ENCODE data around the gene OXSR1.

Gene OXSR1

DNA sequence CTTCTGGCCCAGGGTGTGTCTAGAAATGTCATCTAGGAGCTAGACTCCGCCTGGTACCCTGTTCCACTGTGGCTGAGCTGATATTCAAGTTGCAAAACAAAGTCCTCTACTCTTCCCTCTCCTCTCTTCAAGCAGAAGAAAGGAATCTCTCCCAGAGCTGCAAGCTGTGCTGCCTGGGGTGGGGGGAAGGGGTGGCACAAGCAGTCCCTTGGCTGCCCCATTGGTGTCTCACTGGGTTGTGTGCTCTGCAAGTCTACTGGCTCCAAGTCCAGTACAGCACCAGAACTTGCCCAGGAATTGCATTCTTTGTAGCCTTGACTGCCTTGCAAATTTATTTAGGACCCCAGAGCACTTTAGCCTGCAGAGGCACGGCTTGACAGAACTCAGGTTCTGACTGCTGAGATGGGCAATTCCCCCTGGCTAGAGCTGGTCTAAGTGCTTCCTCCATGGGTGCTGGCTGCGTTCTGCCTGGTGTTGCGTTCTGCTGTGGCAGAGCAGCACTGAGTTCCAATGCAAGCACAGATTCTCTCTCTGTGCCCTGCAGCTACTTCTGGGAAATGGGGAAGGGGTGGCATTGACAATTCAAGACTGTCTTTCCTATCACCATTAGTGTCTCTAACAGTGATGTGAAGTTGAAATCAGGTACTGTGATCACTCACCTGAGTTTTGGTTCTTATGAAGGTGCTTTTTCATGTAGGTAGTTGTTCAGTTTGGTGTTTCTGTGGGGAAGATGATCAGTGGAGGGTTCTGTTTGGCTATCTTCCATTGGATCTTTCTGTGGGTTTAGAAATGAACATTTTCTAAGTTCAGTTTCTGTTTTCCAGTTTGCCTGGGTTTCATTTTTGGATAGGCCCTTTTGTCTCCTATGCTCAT is 39.5 kb downstream of the OXSR1 start:
- DNase-seq = no peak
- Mint-ChIP-seq H3K36me3 (ENCODE audit: low read depth) (peaks cover 75% of the 10 kb centered on the region), H3K4me3 (no peak overlapping the region)

DNA sequence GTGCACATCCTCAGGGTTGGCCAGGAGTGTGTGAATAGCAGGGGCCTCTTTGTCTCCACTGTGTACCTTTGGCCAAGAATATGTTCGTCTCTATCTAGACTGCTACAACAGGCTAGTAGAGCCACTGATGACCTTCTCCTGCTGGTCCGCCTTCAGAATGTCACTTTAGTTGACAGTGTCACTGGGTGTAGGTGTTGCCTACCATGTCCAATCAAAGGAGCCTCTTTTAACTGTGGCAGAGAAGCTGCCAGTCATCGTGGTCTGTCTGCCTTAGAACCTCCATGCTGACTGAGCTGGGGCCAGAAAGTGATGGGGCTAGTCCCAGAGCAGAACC is 40.1 kb downstream of the OXSR1 start:
- Mint-ChIP-seq H3K4me1 (ENCODE audit: low read depth) (peaks cover 66% of the 10 kb centered on the region), H3K27me3 (no peaks in the 10 kb centered on the region), H3K27ac (peak overlapping the region; percentile 77), H3K4me3 (no peak overlapping the region), H3K36me3 (ENCODE audit: low read depth) (peaks cover 73% of the 10 kb centered on the region), H3K9me3 (no peaks in the 10 kb centered on the region)
- DNase-seq = no peak

More for the DNA sequence above, 39.5 kb downstream of the OXSR1 start:
- H3K27me3 Mint-ChIP-seq = no peaks in the 10 kb centered on the region
- peaks cover 61% of the 10 kb centered on the region for H3K4me1 Mint-ChIP-seq (ENCODE audit: low read depth)
- H3K9me3 Mint-ChIP-seq = no peaks in the 10 kb centered on the region
- H3K27ac Mint-ChIP-seq = peak overlapping the region; percentile 77

DNA sequence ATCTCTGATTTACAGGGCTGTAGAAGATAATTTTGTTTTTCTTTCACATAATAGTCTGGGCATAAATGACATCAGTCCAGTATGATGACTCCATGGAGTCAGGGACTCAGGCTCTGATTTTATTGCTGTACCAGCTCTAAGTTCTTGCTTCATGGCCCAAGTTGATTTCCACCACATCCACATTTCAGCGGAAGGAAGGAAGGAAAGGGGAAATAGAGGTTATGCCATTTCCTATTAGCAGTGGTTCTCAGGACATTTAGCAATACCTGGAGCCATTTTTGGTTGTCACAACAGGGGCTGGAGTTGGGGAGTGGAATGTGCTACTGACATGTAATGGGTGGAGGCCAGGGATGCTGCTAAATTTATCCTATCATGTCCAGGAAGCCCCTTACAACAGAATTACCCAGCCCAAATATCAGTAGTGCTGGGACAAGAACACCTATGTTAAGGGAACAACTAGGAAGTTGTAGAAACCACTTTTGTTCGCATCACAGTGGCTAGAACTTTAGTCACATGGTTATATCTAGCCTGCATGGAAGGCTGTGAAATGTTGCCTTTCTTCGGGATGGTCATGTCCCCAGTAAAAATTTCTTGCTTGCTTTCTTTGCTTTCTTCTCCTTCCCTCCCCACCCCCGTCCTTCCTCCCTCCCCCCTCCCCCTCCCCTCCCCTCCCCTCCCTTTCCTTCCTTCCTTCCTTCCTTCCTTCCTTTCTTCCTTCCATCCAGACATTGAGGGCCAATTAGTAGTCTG is 42.1 kb downstream of the OXSR1 start:
- H3K4me3 Mint-ChIP-seq = no peak overlapping the region
- no peaks in the 10 kb centered on the region for H3K27me3 Mint-ChIP-seq
- H3K4me1 Mint-ChIP-seq (ENCODE audit: low read depth) = peaks cover 77% of the 10 kb centered on the region
- no peak for DNase-seq
- peaks cover 70% of the 10 kb centered on the region for H3K36me3 Mint-ChIP-seq (ENCODE audit: low read depth)
- no peak overlapping the region for H3K27ac Mint-ChIP-seq
- H3K9me3 Mint-ChIP-seq = no peaks in the 10 kb centered on the region

DNA sequence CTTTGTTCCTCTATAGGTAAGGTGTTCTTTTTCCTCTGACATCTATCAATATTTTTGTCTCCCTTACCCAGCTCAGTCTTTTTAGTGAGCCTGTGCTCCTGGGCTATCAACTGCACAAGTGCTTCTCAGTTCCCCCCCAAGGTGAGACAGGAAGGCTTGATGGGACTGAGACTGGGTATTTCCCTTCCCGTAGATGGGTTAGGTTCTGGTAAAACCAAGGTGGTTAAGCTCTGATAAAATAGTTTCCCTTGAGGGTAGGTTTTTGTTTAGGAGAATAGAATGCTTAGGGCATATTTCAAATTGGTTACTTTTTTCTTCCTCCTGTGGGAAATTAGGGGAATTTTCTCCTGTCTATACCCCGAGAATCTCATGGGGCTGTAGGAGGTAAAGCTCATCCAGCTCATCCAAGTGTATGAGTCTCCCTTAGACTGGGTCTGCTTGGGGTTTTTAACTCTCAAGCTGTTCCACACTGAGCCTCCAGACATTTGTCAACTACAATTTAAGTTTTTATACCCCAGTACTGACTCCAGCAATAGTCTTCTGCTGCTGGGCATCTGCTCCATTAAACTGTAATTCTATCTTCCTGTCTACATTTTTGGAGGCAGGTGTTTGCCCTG is 44.9 kb downstream of the OXSR1 start:
- peaks cover 59% of the 10 kb centered on the region for H3K36me3 Mint-ChIP-seq (ENCODE audit: low read depth)
- H3K9me3 Mint-ChIP-seq = no peaks in the 10 kb centered on the region
- H3K27me3 Mint-ChIP-seq = no peaks in the 10 kb centered on the region
- H3K4me1 Mint-ChIP-seq (ENCODE audit: low read depth) = peaks cover 74% of the 10 kb centered on the region
- DNase-seq = no peak
- no peak overlapping the region for H3K4me3 Mint-ChIP-seq
- peak overlapping the region; percentile 77 for H3K27ac Mint-ChIP-seq

DNA sequence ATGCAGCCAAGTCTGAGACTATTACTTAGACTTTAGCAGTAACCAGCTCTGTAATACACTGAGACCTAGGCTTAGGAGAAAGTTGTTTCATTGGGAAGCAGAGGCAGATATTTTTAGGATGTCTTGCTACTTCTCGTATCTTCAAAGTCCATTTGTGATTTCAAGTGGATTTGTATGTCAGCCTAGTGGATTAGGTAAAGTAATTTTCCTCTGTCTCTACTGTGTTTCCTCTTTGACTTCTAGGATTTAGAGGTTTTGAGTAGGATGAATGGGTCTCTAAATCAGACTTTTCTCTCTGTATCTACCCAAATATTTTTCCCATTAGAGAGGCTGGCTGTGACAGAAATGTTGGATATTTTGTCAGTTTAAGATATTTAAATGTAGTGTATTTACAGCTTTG is 46.8 kb downstream of the OXSR1 start:
- Mint-ChIP-seq H3K36me3 (ENCODE audit: low read depth) (peaks cover 62% of the 10 kb centered on the region), H3K4me3 (no peak overlapping the region), H3K9me3 (no peaks in the 10 kb centered on the region), H3K4me1 (ENCODE audit: low read depth) (peaks cover 60% of the 10 kb centered on the region), H3K27ac (peak overlapping the region; percentile 71), H3K27me3 (no peaks in the 10 kb centered on the region)
- no peak for DNase-seq

DNA sequence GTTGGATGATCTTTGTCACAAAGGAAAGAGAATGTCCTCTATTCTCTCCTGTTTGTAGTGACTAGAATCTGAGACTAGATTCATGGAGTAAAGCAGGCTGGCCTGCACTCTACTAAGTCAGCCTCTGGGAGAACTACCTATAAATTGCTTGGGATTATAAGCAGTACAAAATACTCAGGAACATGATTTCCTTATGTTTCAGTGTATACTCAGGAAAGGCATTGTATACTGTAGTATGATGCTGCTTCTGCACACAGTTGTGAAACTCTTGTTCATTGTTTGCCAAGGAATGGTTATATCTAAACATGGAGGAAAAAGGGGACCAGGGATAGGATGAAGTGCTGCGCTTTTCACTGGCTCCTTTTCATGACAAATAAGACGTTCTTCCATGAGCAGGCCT is 49.2 kb downstream of the OXSR1 start:
- Mint-ChIP-seq H3K9me3 (no peaks in the 10 kb centered on the region), H3K36me3 (ENCODE audit: low read depth) (peaks cover 68% of the 10 kb centered on the region), H3K4me3 (no peak overlapping the region), H3K4me1 (ENCODE audit: low read depth) (peaks cover 53% of the 10 kb centered on the region), H3K27ac (no peak overlapping the region), H3K27me3 (no peaks in the 10 kb centered on the region)
- no peak for DNase-seq

DNA sequence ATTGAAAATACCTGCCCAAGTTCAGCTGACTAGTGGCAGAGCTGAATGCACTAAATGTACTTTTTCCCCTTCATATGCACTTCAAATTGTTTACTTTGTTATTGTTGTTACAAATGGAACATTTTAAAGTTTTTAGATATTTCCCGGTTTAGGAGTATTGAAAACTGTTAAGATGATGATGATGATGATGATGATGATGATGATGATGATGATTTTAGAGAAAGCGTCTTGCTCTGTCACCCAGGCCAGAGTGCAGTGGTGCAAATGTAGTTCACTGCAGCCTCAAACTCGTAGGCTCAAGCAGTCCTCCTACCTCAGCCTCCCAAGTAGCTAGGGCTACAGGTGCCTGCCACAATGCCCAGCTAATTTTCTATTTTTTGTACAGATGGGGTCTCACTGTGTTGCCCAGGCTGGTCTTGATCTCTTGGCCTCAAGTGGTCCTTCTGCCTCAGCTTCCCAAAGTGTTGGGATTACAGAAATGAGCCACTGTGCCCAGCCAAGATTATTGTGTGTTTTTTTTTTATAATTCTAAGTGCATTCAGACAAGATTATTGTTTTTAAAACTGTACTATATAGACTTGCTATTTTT is 54.4 kb downstream of the OXSR1 start:
- DNase-seq = no peak
- H3K9me3 Mint-ChIP-seq = no peaks in the 10 kb centered on the region
- peaks cover 80% of the 10 kb centered on the region for H3K36me3 Mint-ChIP-seq (ENCODE audit: low read depth)
- peaks cover 19% of the 10 kb centered on the region for H3K4me1 Mint-ChIP-seq (ENCODE audit: low read depth)
- H3K27ac Mint-ChIP-seq = no peak overlapping the region
- H3K27me3 Mint-ChIP-seq = no peaks in the 10 kb centered on the region
- no peak overlapping the region for H3K4me3 Mint-ChIP-seq

DNA sequence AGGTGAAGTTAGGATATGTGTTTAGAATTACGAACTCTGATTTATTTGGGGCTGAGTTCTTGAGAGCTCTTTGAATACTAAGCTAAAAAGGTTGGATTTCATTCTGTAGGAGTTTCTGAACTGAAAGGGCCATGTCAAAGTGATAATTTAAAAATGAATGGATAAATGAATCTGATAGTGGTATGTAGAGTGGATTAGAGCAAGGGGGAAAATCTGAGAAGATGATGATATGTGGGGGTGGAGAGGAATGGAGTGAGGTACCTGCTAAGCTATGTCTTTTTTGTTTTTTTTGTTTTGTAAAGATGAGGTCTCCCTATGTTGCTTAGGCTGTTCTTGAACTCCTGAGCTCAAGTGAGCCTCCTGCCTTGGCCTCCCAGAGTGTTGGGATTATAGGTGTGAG is 55.7 kb downstream of the OXSR1 start:
- DNase-seq = no peak
- Mint-ChIP-seq H3K9me3 (no peaks in the 10 kb centered on the region), H3K27ac (peak overlapping the region; percentile 2), H3K4me3 (no peak overlapping the region), H3K27me3 (no peaks in the 10 kb centered on the region), H3K36me3 (ENCODE audit: low read depth) (peaks cover 86% of the 10 kb centered on the region), H3K4me1 (ENCODE audit: low read depth) (peaks cover 26% of the 10 kb centered on the region)

DNA sequence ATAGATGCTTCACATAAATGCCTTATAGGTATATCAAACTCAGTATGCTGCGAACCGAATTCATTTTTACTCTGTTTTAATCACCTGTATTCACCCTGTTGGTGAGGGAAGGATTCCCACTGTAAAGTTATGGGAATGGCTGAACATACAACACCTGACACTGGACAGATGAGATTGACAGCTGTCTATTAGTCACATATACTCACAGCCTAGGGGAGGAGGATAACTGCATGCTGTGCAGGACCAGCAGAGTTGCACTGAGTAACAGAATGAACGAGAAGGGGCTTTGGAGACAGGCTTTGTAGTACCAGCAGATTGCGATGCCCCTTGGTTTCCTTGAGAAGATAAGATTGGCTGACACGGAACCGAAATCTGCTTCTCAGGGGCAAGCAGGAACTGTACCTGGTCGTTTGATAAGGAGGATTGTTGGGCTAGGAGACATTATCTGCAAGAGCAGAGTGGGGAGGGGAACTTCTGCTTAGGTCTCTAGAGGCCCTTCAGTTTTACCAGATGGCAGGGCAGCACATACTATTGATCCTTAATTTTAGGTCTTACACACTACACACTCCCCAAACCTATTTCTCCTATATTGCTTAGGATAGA is 56.8 kb downstream of the OXSR1 start:
- no peak overlapping the region for H3K27ac Mint-ChIP-seq
- H3K36me3 Mint-ChIP-seq (ENCODE audit: low read depth) = peaks cover 85% of the 10 kb centered on the region
- peaks cover 30% of the 10 kb centered on the region for H3K4me1 Mint-ChIP-seq (ENCODE audit: low read depth)

DNA sequence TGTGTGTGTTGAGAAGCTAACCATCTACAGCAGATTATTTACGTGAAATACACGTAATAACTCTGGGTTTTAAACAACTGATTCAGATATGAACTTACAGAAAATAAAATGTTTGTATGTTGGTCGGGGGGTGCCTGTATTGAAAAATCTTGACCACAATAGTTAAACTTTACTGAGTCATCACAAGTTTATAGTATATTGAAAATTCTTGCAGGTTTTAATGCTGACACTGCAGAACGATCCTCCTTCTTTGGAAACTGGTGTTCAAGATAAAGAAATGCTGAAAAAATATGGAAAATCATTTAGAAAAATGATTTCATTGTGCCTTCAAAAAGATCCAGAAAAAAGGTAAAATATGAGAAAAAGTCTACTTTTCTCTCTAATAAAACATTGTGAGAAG is 59.0 kb downstream of the OXSR1 start:
- Mint-ChIP-seq H3K4me3 (no peak overlapping the region), H3K9me3 (no peaks in the 10 kb centered on the region), H3K27ac (no peak overlapping the region), H3K4me1 (ENCODE audit: low read depth) (peaks cover 31% of the 10 kb centered on the region), H3K36me3 (ENCODE audit: low read depth) (peaks cover 84% of the 10 kb centered on the region), H3K27me3 (no peaks in the 10 kb centered on the region)
- DNase-seq = no peak

More for the DNA sequence above, 56.8 kb downstream of the OXSR1 start:
- Mint-ChIP-seq H3K4me3 (no peak overlapping the region), H3K9me3 (no peaks in the 10 kb centered on the region), H3K27me3 (no peaks in the 10 kb centered on the region)
- DNase-seq = no peak

DNA sequence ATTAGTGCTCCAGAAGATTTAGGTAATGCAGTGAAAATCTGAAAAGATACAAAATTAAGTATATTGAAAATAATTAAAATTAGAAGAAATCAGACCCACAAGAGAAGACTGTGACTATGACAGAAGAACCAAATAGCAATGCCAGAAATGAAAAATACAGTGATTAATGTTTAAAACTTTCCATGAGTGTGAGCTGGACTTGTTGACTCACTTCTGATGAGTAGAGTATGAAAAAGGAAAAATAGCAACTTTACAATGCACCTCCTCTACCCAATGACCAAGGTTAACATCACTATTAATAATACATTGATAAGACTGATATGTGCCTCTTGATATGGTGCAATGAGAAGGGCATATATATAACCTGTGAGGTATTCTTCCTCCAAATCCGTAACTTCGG is 60.9 kb downstream of the OXSR1 start:
- H3K9me3 Mint-ChIP-seq = no peaks in the 10 kb centered on the region
- no peak for DNase-seq
- no peak overlapping the region for H3K4me3 Mint-ChIP-seq
- H3K4me1 Mint-ChIP-seq (ENCODE audit: low read depth) = peaks cover 23% of the 10 kb centered on the region
- no peaks in the 10 kb centered on the region for H3K27me3 Mint-ChIP-seq
- peaks cover 89% of the 10 kb centered on the region for H3K36me3 Mint-ChIP-seq (ENCODE audit: low read depth)
- no peak overlapping the region for H3K27ac Mint-ChIP-seq

DNA sequence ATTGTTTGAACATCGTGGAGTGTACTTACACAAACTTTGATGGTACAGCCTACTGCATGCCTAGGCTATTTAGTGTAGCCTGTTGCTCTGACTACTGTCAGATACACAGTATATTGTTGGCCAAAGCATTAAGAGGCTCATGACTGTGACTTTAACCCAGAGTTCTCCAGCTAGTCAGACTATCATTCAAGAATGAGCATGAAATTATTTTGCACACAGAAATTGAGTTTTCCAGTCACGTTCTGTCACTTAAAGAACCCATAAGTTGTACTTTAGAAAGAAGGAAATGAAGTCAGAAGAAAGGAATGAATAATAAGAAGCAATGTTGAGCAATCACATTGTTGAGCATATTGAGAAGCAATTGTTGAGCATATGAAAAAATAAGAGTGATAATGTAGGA is 62.7 kb downstream of the OXSR1 start:
- Mint-ChIP-seq H3K27me3 (no peaks in the 10 kb centered on the region), H3K4me1 (ENCODE audit: low read depth) (peaks cover 23% of the 10 kb centered on the region), H3K4me3 (no peak overlapping the region), H3K27ac (peak overlapping the region; percentile 32), H3K9me3 (no peaks in the 10 kb centered on the region), H3K36me3 (ENCODE audit: low read depth) (peaks cover 90% of the 10 kb centered on the region)
- DNase-seq = no peak

DNA sequence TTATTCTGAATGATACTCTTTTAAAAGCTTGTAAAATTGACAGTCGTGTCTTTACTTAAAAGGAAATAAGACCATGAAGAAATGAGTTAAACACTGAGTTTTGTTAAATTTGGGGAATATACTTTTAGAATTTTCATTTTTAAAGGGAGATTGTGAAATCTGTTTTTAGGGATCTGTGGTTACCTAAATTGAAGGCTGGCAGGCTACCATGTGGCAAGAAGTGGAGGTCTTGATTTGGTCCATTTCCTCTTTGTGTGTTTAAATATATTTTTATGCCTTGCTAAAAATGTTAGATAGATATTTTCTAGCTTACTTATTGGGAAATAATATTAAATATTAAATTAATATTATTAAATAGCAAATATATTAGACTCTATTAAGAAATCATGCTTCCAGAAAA is 63.7 kb downstream of the OXSR1 start:
- Mint-ChIP-seq H3K27me3 (no peaks in the 10 kb centered on the region), H3K4me1 (ENCODE audit: low read depth) (peaks cover 23% of the 10 kb centered on the region), H3K9me3 (no peaks in the 10 kb centered on the region), H3K4me3 (no peak overlapping the region), H3K27ac (no peak overlapping the region), H3K36me3 (ENCODE audit: low read depth) (peaks cover 92% of the 10 kb centered on the region)
- no peak for DNase-seq

DNA sequence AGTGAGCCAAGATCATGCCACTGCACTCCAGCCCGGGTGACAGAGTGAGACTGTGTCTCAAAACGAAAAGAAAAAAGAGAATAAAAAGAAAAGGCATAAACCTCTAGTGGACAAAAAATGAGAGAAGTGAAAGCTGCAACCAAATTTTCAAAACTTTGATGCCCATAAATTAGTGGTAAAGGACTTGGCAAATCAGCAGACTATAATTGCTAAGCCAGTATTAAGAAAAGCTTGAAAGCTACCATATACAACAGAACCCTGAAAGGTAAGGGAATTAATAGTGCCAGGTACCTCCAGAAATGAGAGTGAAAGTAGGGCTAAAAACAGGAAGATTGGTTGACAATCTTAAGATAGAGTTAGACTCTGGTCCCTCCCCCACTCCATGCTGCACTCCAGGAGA is 67.4 kb downstream of the OXSR1 start:
- DNase-seq = no peak
- no peak overlapping the region for H3K4me3 Mint-ChIP-seq
- peaks cover 8% of the 10 kb centered on the region for H3K4me1 Mint-ChIP-seq (ENCODE audit: low read depth)
- no peaks in the 10 kb centered on the region for H3K27me3 Mint-ChIP-seq
- peaks cover 18% of the 10 kb centered on the region for H3K9me3 Mint-ChIP-seq
- peak overlapping the region; percentile 28 for H3K27ac Mint-ChIP-seq
- H3K36me3 Mint-ChIP-seq (ENCODE audit: low read depth) = peaks cover 94% of the 10 kb centered on the region
